Measurements from ENCODE around the gene PPARA.
"Not testable (repeated sequence)": the region's sequence is repeated elsewhere in the genome, so short reads cannot be mapped to it uniquely, and the experiment has no call there.

The PPARA gene

GRCh38 chr22:46128606-46129005, 21.7 kb upstream of the PPARA start:
- DNase-seq: no peak

- no peak for DNase-seq
Measured at GRCh38 chr22:46129390-46130041, 20.8 kb upstream of the PPARA start.

GRCh38 chr22:46131151-46131587, 19.2 kb upstream of the PPARA start:
- DNase-seq: peak in 1 of 2 experiments; percentile 19

GRCh38 chr22:46132193-46132829, 18.0 kb upstream of the PPARA start:
- not testable (repeated sequence) for DNase-seq

GRCh38 chr22:46132830-46133587, 17.3 kb upstream of the PPARA start:
- no peak for DNase-seq

GRCh38 chr22:46133588-46133855, 16.8 kb upstream of the PPARA start:
- no peak for DNase-seq

GRCh38 chr22:46134111-46134705, 16.1 kb upstream of the PPARA start:
- DNase-seq: no peak

GRCh38 chr22:46135611-46136485, 14.5 kb upstream of the PPARA start:
- DNase-seq: no peak

GRCh38 chr22:46136486-46137217, 13.7 kb upstream of the PPARA start:
- DNase-seq: no peak

- DNase-seq: no peak
Measured at GRCh38 chr22:46137218-46137766, 13.0 kb upstream of the PPARA start.

GRCh38 chr22:46138058-46138797, 12.1 kb upstream of the PPARA start:
- no peak for DNase-seq

- DNase-seq: not testable (repeated sequence)
Measured at GRCh38 chr22:46139417-46139816, 10.9 kb upstream of the PPARA start.

- DNase-seq: no peak
Measured at GRCh38 chr22:46139895-46140350, 10.4 kb upstream of the PPARA start.

- DNase-seq: no peak
Measured at GRCh38 chr22:46140989-46141928, 9.1 kb upstream of the PPARA start.

GRCh38 chr22:46142548-46143490, 7.5 kb upstream of the PPARA start:
- DNase-seq: no peak

- no peak for DNase-seq
Measured at GRCh38 chr22:46143491-46144147, 6.7 kb upstream of the PPARA start.

- DNase-seq: no peak
Measured at GRCh38 chr22:46145361-46145851, 4.9 kb upstream of the PPARA start.

GRCh38 chr22:46145896-46146295, 4.4 kb upstream of the PPARA start:
- no peak for DNase-seq
